HUDEP-2 (cell line): ENCODE results near the gene NIT2.
"Not testable (repeated sequence)": the region's sequence is repeated elsewhere in the genome, so short reads cannot be mapped to it uniquely, and the experiment has no call there.

ENCODE experiments used
- DNase-seq, 76 experiments: peaks; one replicate each; lab custom pipeline; 2025; ENCODE audit not compliant: unreplicated experiment in 76 of 76; lab: John Stamatoyannopoulos, UW

Gene NIT2, protein sequence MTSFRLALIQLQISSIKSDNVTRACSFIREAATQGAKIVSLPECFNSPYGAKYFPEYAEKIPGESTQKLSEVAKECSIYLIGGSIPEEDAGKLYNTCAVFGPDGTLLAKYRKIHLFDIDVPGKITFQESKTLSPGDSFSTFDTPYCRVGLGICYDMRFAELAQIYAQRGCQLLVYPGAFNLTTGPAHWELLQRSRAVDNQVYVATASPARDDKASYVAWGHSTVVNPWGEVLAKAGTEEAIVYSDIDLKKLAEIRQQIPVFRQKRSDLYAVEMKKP

DNA sequence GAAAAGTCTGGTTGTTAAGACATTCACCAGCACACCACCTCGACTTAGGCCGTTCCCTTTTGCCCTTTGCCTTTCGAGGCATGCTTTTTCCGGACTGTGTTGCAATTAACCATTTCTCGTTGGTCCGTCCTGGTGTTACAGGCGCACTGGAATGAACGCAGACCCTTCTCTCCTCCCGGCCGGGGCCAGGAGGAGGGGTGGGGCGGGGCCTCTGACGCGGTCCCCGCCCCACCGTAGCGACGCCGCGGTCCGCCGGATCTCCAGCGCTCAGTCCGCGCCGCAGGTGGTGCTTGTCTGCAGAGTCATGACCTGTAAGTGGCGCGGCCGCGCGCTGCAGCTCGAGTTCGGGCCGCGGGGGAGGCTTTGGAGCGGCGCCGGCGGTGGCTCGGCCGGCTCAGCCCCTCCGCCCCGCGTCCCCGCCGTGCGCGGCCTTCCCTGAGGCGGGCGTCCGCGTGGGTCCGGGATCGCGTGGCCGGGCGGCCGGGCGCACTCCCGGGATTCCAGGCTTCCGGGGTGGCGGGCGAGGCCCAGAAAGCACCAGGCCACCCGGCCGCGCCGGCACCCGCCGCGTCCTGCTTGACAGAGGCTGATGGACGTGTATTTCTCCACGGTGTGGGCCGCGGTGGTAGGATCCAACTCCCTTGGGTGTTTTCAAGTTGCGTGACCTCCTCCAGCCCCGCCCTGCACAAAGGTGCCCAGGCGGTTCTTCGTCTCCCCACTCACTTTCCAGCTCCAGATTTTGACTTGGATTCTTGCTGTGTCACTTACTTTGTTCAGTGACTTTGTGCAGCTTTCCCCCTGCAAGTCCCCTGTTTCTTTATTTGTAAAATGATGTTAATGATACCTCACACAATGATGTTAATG lies at the start of gene NIT2:
Gene NIT2, plus strand, starts transcription at position 270 of the 864 bp plus-strand sequence. Its CDS starts 35 bp downstream, at position 305.
- DNase-seq = peak in 69 of 76 experiments; percentile 10 to 76 (median 52)

- no peak for DNase-seq
Measured at GRCh38 chr3:100288288-100288894, 46.2 kb upstream of the NIT2 start.

DNA sequence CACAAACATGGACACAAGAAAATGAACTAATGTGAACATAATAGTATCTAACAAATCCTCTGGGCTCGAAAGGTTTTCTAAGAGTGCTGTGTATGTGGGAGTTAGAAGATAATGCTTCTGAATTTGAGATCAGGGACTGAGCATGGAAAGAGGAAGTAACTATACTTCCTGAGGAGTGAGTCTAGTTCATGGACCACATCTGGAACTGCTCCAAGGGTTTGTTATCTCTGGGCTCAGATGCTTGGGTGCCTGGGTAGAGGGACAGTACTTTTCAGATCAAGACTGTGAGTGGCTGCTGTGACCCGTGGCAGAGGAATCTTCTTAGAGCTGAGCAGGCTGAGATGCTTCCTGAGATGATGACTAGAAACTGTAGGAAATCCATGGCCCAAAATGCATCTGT lies 45.2 kb upstream of the NIT2 start:
- peak in 74 of 76 experiments; percentile 15 to 98 (median 89) for DNase-seq

DNA sequence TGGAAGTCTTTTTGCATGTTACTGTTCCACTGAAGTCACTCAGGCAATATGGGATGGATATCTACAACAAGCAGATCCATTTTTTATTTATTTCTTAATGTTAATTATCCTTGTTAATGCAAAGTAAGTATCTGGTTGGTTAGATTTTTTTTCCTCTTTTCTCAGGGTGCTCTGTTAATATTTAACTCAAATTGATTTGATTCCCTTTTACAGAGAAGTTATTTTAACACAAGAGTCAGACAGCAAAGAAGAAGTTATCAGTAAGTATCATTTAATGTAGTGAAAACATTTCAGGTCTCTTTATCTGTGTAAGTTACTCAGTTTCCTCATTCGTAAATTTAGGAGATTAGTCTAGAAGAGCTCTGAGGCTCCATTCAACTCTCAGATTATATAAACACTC lies 39.5 kb upstream of the NIT2 start:
- DNase-seq = no peak

DNA sequence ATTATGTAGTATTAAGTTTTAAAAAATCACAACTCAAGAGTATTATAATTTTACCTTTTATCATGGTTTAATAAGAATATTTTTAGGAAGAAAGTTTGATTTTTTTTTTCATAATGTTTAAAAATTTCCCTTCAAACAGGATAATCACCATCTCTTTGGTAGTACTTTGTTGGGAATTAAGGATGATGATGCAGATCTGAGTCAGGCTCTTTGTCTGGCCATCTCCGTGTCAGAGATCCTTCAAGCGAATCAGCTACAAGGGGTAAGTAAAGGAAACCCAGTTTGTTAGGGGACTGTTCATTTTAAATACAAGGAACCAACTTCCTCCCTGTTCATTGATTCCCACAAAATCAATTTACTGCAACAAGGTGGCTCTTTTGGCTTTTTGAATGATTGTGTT lies 36.8 kb upstream of the NIT2 start:
- no peak for DNase-seq

DNA sequence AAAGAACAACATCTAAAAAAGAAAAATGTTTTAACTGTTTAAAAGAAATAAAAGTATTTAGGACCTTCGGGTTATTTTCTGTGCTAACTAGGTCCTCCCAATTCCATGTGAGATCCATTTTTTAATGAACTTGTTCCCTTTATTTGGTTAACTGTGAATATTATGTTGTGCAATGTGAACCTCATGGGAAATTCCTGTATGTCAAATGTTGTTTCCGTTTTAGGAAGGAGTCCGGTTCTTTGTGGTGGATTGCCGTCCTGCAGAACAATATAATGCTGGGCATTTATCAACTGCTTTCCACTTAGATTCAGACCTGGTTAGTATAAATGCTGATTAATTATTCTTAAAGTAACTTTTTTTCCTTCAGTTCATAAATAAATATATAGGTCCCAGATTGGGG lies 35.5 kb upstream of the NIT2 start:
- no peak for DNase-seq

DNA sequence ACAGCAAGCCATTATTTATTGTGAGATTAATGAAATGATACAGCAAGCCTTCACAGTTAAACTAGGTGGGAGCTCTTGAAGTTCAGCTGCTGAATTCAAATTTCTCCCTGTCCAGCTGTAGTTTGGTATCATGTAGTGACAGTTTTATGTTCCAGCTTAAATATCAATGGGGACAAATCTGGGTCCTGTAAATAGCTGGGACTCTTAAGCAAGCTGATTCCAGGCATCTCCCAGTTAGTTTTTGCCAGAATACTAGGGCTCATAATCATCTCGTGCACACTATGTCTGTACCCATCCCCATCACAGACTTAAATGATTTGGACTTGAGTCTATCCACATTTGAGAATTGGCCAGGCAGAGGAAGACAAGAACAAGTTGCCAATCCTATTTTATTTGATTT lies 27.9 kb upstream of the NIT2 start:
- DNase-seq = no peak

- no peak for DNase-seq
Measured at GRCh38 chr3:100310355-100310965, 24.1 kb upstream of the NIT2 start.

DNA sequence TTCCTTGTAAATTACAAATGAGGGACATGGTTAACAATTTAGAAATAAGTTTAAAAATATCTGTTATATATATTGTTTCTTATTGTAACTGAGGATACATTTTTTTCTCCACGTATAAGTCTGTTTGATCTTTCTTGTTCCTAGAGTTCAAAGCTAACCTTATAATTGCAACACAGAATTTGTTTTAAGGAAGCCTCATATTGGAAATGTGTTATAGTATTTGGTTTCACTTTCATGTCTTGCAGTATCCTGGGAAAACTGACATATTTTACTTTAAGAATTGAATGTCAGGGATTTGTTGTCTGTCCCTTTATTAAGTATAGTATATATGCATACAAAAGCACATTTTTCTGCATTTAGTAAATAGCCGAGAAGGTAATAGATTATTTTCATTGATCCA lies 23.5 kb upstream of the NIT2 start:
- DNase-seq = no peak

- peak in 51 of 76 experiments; percentile 1 to 61 (median 21) for DNase-seq
Measured at GRCh38 chr3:100316641-100317069, 17.9 kb upstream of the NIT2 start.

DNA sequence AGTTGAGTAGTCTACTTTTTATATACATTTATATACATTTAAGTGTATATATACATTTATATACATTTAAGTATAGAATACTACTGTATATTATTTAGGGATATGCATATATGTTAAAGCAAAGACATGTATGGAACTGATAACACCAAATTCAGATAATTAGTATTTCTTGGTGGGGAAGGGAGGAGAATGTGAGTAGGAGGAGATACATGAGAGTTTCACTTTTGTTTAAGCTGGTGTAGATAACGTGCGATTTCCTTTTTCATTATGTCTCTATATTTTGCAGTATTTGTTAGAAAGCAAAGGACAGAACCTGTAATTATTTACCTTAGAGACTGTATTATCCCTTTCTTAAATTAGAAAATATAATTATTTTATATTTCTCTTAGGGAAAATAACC lies 16.6 kb upstream of the NIT2 start:
- no peak for DNase-seq

DNA sequence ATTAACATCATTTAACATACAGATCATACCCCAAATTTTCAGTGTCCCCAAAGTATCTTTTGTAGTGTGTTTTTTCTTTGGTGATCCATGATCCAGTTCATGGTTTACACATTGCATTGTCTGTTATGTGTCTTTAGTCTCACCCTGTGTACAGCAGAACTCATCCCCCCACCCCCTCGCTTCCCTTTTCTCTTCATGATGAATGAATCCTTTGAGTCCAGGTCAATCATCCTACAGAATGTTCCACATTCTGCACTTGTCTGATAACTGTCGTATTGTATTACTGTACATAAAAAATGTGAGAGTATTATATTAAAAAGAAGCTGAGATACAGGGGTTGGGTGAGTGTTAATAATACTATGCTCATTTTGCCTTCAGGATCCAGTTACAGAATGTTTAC lies 14.6 kb upstream of the NIT2 start:
- DNase-seq = no peak

DNA sequence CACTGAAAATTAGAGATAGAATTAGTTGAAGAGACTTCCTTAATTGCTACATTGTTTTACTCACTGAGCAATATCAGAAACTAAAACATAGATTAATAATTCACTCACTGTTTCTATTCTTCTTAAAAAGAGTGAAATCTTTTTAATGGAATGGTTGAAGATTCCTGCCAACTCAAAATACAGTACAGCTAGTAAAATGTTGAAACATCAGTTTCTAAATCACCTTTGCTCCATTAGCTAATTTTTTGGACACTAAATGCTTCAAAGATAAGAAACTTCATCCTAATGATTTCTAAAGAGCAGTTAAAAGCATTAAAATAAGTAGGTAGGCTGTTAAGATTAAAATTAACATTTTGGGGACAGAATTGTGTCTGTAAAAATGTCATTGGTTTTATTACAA lies 10.5 kb upstream of the NIT2 start:
- DNase-seq = no peak

GRCh38 chr3:100325827-100326226 lies 8.7 kb upstream of the NIT2 start:
- DNase-seq = no peak

- DNase-seq = not testable (repeated sequence)
Measured at GRCh38 chr3:100327377-100327776, 7.2 kb upstream of the NIT2 start.

DNA sequence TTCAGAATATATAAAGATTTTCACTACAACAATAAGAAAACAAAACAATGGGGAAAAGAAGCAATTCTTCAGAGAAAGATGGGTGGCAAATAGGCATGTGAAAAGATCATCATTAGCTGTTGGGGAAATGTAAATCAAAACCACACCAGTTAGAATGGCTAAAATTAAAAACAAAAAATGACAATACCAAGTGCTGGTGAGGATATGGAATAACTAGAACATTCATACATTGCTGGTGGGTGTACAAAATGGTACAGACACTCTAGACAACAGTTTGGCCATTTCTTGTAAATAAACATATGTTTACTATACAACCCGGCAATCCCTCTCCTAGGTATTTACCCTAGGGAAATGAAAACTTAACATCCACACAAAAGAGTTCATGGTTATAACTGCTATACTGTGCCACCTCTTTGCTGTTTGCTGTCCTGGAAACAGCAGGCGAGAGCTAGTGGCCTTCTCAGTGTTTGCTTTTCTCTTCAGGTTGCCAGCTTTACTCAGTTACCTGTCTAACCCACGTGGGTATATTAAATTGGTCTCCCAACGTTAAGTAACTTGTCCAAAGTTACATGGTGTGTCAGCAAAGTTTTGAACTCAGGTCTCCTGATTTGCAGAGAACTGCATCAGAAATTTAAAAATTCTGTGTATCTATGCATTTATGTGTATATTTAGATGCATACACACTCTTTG lies 4.6 kb upstream of the NIT2 start:
- DNase-seq = no peak

GRCh38 chr3:100330651-100331050 lies 3.9 kb upstream of the NIT2 start:
- no peak for DNase-seq

- DNase-seq = no peak
Measured at GRCh38 chr3:100331660-100332059, 2.9 kb upstream of the NIT2 start.

- no peak for DNase-seq
Measured at GRCh38 chr3:100333051-100333450, 1.5 kb upstream of the NIT2 start.

- no peak for DNase-seq
Measured at GRCh38 chr3:100333970-100334487, 528 bp upstream of the NIT2 start.
